Thyroid gland (tissue), 4 donors: ENCODE measurements around the gene SMARCAD1.

Experiments used
- CTCF ChIP-seq, 6 experiments: fragments of 200-600 bp in 3 of 6; fragments of 450-650 bp in 3 of 6; sonication (generic) in 3 of 6; IDR thresholded peaks; one replicate each; pipeline ENCODE4 v1.5.1; 2016 to 2019; ENCODE audit warnings: antibody characterized with exemption in 6 of 6, mild to moderate bottlenecking in 2 of 6, inconsistent platforms in 1 of 6, moderate library complexity in 1 of 6
- POLR2A ChIP-seq, 2 donors: fragments of 450-650 bp; IDR thresholded peaks; one replicate each; pipeline ENCODE4 v1.6.1; 2017; ENCODE audit warnings: antibody characterized with exemption in 2 of 2, mild to moderate bottlenecking in 2 of 2, moderate library complexity in 1 of 2

- no peak for TF ChIP-seq CTCF (IDR thresholded peaks at IDR 0.05)
- TF ChIP-seq POLR2A (IDR thresholded peaks at IDR 0.05), result no peak
Measured at GRCh38 chr4:94290245-94290644, 82.6 kb downstream of the SMARCAD1 start.
